Measurements from ENCODE around the gene CDHR5. TPM values are rescaled to one million over a fixed set of nuclear protein-coding genes. Genes with fewer than 3 reads are reported as not detected.
A peak's percentile ranks its signal among the peaks of the same experiment; 100 is the strongest.
"Not testable (repeated sequence)": the region's sequence is repeated elsewhere in the genome, so short reads cannot be mapped to it uniquely, and the experiment has no call there.

CDHR5 gene
- polyA plus RNA-seq, 1 experiment, result not detected

DNA sequence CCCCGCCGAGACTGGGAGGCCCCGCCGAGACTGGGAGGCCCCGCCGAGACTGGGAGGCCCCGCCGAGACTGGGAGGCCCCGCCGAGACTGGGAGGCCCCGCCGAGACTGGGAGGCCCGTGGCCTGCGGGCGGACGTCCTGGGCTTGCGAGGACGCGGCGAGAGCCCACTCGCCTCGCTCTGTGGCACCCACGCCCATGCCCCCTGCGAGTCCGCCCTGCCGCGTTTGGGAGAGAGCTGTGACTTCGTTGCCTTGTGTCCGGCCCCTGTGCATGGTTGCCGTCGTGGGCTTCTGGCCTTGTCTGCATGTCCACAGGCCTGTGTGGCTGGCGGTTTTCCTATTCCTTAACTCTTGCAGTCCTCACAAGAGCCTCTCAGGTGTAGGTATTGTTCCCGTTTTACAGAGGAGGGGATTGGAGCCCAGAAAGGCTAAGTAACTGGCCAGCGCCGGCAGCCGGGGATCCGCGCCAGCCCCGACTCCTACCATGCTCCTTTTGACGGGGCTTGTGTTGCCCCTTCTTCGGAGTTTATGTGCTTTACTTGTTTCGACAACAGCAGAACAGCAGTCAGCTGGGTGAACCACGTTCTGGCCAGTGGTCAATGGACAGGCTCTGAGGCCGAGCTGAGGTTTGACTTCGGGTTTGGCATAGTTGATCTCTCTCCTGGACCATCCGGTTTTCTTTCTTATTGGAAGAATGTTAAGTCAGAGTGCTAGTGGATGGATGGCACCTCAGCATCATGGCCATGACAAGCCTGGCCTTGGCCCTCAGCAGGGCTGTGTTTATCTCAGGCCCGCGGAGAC, 47.7 kb downstream of the CDHR5 start:
- Histone ChIP-seq H3K4me3 (ENCODE audit: low read depth, low read length) (peak overlapping the region; percentile 99), H3K27me3 (ENCODE audit: control insufficient read depth, insufficient read depth, low read length) (no peaks in the 10 kb centered on the region), H3K36me3 (ENCODE audit: control insufficient read depth, insufficient read depth, low read length) (peaks cover 6% of the 10 kb centered on the region)
- ChIA-PET CTCF (interaction anchor here (0.9 kb wide), 1 partner anchor 23 kb away, joined by 3 read pairs; no protein-coding TSS in a partner anchor), POLR2A (no interaction called here)
- TF ChIP-seq, protein P1, sequence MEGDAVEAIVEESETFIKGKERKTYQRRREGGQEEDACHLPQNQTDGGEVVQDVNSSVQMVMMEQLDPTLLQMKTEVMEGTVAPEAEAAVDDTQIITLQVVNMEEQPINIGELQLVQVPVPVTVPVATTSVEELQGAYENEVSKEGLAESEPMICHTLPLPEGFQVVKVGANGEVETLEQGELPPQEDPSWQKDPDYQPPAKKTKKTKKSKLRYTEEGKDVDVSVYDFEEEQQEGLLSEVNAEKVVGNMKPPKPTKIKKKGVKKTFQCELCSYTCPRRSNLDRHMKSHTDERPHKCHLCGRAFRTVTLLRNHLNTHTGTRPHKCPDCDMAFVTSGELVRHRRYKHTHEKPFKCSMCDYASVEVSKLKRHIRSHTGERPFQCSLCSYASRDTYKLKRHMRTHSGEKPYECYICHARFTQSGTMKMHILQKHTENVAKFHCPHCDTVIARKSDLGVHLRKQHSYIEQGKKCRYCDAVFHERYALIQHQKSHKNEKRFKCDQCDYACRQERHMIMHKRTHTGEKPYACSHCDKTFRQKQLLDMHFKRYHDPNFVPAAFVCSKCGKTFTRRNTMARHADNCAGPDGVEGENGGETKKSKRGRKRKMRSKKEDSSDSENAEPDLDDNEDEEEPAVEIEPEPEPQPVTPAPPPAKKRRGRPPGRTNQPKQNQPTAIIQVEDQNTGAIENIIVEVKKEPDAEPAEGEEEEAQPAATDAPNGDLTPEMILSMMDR (IDR thresholded peaks at IDR 0.05; ENCODE audit: insufficient read depth, low read depth, low read length), result no peak
- no peak for DNase-seq (ENCODE audit: low read depth)

DNA sequence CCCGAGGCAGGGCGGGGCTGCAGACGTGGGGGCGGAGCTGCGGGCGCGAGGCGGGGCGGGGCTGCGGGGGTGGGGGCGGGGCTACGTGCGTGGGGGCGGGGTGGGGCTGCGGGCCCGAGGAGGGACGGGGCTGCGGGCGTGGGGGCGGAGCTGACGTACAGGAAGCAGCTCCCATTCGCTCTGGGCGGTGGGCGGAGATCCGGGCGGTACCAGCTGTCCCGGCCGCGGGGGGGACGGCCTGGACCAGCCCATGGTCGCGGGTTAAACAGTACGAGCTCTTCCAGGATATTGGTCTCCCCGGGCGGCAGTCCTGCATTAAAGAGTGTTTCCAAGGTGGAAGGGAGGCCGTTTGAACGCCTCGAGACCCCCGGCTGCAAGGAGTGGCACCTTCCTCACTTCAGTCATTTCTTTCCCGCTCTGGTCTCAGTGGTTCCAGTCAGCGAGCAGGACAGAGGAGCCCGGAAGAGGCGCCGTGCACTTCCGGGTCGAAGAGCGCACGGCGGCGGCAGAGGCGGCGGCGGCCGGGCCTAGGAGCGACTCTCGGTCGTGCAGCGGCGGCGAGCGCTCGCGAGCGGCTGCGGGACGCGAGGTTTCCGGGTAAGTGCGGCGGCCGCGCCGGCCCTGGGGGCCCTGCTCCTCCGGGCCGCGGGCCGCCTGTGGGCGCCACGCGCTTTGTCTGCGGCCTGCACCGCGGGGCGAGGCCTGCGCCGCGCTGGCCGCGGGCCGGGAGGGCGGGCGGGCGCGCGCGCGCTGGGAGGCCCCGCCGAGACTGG, 48.6 kb downstream of the CDHR5 start, which contains the start of gene PHRF1:
PHRF1 (plus strand) TSS at position 475 of the 773 bp plus-strand sequence. CDS start 5,043 bp downstream, outside the sequence.
- peak; percentile 31 for DNase-seq (ENCODE audit: low read depth)
- Histone ChIP-seq H3K4me3 (ENCODE audit: low read depth, low read length) (peak within 1 kb of the TSS; percentile 99), H3K36me3 (ENCODE audit: control insufficient read depth, insufficient read depth, low read length) (peaks cover 4% of the 10 kb centered on the region; the same call in 1 of the 2 replicates), H3K27me3 (ENCODE audit: control insufficient read depth, insufficient read depth, low read length) (no peaks in the 10 kb centered on the region)
- TF ChIP-seq, protein P1 (IDR thresholded peaks at IDR 0.05; ENCODE audit: insufficient read depth, low read depth, low read length), result no peak
- CTCF ChIA-PET, result interaction anchor here (0.6 to 1.3 kb wide), 3 partner anchors 10 to 148 kb away, joined by 3 to 4 read pairs (median 3); no protein-coding TSS in a partner anchor
- POLR2A ChIA-PET, result interaction anchor here (0.5 to 2.0 kb wide), 6 partner anchors 12 to 806 kb away, joined by 3 to 20 read pairs (median 3); no protein-coding TSS in a partner anchor

DNA sequence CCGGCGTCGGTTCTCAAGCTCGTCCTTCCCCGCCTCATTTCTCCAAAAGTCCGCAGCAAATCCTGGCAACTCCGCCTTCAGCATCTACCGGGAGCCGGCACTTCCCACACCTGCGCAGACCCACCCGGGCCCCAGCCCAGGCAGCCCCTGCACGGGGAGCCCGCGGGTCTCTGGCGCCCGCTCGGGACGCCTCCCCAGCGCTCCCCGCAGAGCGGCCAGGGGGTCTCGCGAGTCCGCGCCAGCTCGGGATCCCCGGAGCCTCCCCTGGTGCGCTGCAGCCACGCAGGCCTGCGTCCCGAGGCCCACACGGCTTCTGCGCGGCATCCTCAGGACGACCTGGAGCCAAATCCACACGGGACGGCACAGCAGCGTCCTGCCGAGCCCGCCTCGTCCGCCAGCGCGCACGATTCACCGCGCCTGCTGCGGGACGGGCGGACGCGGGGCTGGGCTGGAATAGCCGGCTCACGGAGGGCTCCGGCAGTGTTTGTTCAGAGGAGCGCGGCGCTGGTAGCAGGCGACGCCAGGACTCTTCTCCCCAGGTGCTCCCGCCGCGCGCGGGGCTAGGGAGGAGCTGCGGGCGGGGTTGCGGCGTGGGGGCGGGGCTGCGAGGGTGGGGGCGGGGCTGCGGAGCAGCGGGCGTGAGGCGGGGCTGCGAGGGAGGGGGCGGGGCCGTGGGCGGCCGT, 49.3 kb downstream of the CDHR5 start:
- ChIA-PET POLR2A (interaction anchor here (0.5 to 2.0 kb wide), 5 partner anchors 10 to 807 kb away, joined by 3 to 20 read pairs (median 3); no protein-coding TSS in a partner anchor), CTCF (interaction anchor here (0.6 to 1.5 kb wide), 4 partner anchors 9 to 148 kb away, joined by 3 to 4 read pairs (median 4); no protein-coding TSS in a partner anchor)
- H3K4me3 ChIP-seq (ENCODE audit: low read depth, low read length), result peak overlapping the region; percentile 78
- H3K36me3 ChIP-seq (ENCODE audit: control insufficient read depth, insufficient read depth, low read length), result peaks cover 4% of the 10 kb centered on the region; the same call in 1 of the 2 replicates
- no peaks in the 10 kb centered on the region for H3K27me3 ChIP-seq (ENCODE audit: control insufficient read depth, insufficient read depth, low read length)
- TF ChIP-seq, protein P1 (IDR thresholded peaks at IDR 0.05; ENCODE audit: insufficient read depth, low read depth, low read length), result no peak
- no peak for DNase-seq (ENCODE audit: low read depth)

DNA sequence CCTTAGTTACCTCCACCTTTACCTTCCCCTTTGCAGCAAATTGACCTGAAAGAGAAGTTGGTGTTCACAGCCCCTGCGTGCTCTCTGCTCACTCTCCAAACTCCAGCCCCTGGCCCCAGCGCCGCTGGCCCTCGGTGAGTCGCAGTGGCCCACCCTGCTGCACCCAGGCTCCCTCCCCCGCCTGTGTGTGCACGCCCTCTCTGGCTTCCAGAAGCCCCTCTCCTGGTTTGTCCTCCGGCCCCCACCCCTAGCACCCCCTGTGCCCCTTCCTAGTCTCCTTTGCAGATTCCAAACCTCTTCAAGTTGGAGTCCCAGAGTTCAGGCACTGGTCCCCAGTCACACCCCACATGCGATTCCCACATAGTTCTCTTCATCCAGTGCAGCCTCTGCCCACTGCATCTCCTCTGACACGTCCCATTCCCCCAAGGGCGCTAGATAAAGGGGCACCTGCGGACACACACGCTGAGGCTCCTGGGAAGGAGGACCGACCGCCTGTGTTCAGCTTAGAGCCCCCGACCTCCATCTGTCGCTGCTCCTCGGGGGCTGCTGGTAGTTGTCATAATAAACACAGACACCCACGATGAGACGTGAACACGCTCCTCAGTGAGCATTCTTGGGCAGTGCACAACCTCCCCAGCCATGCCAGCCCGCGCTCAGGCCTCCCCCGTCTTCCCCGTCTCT, 50.0 kb downstream of the CDHR5 start:
- CTCF ChIA-PET, result interaction anchor here (1.3 to 1.5 kb wide), 2 partner anchors 9 to 132 kb away, joined by 4 read pairs; no protein-coding TSS in a partner anchor
- no peak for DNase-seq (ENCODE audit: low read depth)
- TF ChIP-seq, protein P1 (IDR thresholded peaks at IDR 0.05; ENCODE audit: insufficient read depth, low read depth, low read length), result no peak

DNA sequence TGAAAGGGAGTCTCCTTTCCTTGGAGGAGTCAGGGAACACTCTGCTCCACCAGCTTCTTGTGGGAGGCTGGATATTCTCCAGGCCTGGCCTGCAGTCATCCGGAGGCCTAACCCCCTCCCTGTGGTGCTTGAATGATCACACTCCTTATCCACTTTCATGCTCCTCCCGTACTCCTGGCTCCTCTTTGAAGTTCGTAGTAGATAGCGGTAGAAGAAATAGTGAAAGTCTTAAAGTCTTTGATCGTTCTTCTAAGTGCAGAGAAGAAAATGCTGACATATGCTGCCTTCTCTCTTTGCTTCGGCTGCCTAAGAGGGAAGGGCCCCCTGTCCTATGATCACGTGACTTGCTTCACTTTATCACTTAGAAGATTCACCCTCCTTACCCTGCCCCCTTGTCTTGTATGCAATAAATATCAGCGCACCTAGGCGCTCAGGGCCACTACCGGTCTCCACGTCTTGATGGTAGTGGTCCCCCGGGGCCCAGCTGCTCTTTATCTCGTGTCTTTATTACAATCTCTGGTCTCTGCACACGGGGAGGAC, 50.7 kb downstream of the CDHR5 start:
- H3K4me3 ChIP-seq (ENCODE audit: low read depth, low read length); DNase-seq (ENCODE audit: low read depth); H3K36me3 ChIP-seq (ENCODE audit: control insufficient read depth, insufficient read depth, low read length); H3K27me3 ChIP-seq (ENCODE audit: control insufficient read depth, insufficient read depth, low read length); POLR2A ChIA-PET: not testable (repeated sequence)
- CTCF ChIA-PET, result interaction anchor here (1.5 kb wide), 1 partner anchor 133 kb away, joined by 4 read pairs; no protein-coding TSS in a partner anchor

More for the DNA sequence above, 50.0 kb downstream of the CDHR5 start:
- H3K27me3 ChIP-seq (ENCODE audit: control insufficient read depth, insufficient read depth, low read length), result no peaks in the 10 kb centered on the region
- peak overlapping the region; percentile 78 for H3K4me3 ChIP-seq (ENCODE audit: low read depth, low read length)
- POLR2A ChIA-PET, result interaction anchor here (2.0 kb wide), 1 partner anchor 10 kb away, joined by 20 read pairs; no protein-coding TSS in a partner anchor
- peaks cover 4% of the 10 kb centered on the region; the same call in 1 of the 2 replicates for H3K36me3 ChIP-seq (ENCODE audit: control insufficient read depth, insufficient read depth, low read length)
